HG03060 (cell line): ENCODE data around the gene ZBTB14.

Experiments used
- ATAC-seq: cut with Tn5 transposase; IDR thresholded peaks from one replicate; pipeline ENCODE4 v1.9.1; 2021; ENCODE audit warnings: low read depth, moderate number of reproducible peaks; ENCODE audit not compliant: unreplicated experiment

The ZBTB14 gene, protein sequence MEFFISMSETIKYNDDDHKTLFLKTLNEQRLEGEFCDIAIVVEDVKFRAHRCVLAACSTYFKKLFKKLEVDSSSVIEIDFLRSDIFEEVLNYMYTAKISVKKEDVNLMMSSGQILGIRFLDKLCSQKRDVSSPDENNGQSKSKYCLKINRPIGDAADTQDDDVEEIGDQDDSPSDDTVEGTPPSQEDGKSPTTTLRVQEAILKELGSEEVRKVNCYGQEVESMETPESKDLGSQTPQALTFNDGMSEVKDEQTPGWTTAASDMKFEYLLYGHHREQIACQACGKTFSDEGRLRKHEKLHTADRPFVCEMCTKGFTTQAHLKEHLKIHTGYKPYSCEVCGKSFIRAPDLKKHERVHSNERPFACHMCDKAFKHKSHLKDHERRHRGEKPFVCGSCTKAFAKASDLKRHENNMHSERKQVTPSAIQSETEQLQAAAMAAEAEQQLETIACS

DNA sequence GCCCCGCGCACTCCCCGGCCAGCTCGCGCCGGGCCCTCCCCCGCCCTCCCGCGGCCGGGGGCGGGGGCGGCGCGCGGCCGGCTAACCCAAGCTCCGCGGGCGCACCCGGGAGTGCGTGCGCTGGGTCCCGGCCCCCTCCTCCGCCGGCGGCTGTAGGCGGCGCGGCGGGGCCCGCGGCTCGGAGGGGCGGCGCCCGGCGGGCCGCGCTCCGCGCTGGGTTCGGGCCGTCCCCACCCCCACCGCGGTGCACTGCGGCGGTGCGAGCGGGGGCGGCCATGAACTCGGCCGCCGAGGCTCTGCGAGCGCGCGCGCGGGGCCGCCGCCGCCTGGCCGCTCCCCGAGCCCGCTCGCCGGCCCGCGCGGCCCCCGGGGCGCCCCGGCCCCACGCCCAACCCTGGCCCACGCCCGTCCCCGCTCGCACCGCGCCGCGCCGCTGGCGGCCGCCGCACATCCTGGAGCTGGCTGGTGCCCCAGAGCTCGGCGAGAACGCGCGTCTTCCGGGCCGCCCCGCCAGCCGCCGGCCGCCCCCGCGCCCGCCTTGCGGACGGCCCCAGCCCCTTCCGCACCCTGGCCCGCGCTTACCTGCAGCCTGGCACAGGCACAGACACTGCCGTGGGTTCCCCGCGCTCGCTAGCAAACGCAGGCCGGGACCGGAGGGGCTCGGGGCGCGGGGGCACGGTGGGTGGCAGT is at the start of gene ZBTB14:
TSS of gene ZBTB14 (minus strand) at position 496 of the 690 bp plus-strand sequence. CDS start 2,480 bp downstream, outside the sequence.
- ATAC-seq, result peak; percentile 1

DNA sequence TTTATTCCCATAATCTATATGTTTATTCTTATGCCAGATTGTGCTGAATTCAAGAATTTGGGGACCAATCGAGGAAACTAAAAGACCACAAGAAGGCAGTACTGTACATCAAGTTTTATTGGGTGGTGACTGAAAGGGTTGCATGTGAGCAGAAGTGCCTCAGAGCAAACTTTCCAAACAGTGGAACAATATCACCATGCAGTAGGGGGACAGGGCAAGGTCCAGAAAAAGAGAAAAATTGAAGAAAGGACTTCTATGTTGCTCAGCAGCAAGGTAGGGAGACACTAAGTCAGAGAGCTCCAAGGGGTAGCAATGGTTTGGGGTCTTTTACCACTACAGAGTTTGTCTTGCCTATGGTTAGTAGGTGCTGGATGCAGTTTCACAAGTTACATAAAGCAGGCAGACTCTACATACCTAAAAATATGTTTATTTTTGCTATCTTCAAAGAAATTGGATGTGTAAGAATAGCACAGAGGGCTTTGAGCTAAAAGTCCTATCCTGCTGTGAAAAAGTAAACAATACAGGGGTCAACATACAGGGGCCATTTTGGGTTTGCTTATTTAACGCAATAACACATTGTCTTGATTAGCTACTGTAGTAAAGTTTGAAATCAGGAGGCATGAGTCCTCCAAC is 43.8 kb upstream of the ZBTB14 start:
- no peak for ATAC-seq

DNA sequence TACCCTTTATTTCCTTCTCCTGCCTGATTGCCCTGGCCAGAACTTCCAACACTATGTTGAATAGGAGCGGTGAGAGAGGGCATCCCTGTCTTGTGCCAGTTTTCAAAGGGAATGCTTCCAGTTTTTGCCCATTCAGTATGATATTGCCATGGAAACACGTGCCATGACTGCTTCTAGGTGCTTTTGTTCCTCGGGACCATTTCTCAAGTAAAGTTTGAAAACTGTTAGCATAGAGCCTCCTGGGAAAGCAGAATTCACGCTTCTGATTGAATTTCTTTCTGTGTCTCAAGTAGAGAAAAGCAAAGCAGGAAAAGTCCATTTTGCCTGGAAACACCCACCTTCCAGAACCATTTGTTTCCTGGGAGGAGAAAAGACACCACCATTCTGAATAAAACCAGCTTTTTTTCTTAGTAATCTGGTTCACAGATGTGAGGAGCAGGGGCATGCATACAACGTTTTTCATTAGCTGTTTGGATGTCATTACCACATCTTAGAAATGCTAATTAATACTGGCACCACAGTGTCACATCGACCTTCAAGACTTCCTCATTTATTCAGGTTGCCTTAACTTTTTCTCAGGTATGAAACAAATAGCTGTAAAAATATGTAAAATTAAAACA is 39.0 kb upstream of the ZBTB14 start:
- ATAC-seq, result no peak

DNA sequence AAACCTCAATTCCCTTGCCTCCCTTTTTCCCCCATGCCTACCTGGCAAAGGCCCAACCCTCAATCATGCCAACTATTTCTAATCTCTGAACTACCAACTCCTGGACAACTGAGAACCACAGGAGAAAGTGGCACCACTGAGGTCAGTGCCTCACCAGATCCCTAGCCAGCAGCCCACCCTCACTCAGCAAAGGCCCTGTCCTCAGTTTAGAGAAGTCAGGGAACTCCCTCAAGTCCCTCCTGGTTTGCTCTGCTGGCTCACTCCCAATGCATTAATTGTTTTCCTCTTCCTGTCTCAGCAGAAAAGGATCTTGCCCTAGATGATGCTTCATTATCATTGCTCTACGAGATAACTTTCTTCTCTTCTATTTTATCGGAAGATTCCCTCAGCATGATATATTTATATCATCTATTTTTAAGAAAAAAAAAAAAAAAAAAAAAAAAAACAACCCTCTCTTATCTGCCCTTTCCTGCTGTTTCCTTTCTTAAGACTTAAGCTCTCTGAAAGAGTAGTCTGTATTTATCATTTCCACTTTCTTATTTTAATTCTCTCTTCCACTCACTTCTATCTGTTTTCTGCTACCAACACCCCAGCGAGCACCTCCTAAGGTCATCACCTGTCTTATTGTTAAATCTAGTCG is 22.7 kb upstream of the ZBTB14 start:
- no peak for ATAC-seq

DNA sequence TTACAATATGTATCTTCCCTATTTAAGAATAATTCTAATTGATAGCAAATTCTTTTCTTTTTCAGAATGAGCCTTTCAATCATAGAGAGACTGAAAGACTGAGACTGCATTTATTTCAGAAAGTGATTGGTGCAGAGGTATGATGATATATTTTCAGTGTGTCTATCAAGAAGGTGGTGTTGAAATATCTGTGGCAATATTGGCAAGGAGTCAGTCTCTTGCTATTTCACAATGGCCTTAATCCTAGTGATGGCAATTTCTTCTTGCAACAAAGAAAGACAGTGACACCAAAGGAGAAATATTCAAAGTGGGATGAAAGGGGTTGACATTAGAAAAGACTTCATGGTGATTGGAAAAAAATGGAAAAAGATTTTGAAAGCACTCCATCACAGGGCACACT is 21.7 kb upstream of the ZBTB14 start:
- no peak for ATAC-seq

DNA sequence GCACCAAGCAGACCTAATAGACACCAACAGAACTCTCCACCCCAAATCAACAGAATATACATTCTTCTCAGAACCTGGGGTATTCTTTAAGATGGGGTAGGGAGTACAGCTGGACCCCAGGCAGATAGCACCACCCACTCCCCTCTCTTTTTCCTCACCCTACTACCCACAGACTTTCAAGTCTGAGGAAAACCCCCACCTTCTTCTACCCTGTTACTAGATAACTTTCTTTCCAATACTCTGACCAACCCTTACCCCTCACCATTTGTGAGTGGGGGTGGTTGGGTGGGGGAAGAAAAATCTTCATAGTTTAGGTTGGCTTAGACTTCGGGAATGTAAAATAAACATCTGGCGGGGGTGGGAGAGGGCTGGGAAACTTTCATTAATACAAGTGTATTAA is 20.3 kb upstream of the ZBTB14 start:
- ATAC-seq, result no peak

DNA sequence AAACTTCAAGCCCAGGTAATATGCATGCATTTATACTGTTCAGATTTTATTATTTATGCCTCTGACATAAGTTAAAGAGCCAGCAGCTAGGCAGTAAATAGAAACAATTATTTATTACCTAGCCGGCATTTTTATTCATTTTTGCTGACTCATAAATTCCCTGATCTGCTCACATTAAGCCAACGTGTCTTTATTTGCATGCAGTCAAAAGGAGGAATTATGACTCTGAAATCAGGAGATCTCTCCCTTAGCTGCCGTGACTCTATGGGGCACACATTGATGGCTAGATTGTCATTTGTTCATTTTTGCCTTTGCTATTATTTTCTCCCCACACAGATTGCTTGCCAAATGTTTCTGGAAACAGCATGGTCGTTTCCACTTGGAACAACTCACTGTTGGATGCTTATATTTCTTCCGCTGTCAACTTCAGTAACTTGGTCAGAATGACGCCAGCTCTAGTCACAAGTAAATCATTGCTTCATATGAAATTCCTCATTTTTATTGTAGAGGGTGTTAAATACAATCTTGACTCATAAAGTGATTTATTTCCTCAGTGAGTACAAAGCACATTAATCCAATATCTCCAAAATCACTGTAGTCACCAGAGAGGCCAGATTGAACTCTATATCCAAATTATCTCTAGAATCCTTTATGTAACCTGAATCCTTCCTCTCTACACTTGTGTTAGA is 15.9 kb upstream of the ZBTB14 start:
- ATAC-seq, result no peak

DNA sequence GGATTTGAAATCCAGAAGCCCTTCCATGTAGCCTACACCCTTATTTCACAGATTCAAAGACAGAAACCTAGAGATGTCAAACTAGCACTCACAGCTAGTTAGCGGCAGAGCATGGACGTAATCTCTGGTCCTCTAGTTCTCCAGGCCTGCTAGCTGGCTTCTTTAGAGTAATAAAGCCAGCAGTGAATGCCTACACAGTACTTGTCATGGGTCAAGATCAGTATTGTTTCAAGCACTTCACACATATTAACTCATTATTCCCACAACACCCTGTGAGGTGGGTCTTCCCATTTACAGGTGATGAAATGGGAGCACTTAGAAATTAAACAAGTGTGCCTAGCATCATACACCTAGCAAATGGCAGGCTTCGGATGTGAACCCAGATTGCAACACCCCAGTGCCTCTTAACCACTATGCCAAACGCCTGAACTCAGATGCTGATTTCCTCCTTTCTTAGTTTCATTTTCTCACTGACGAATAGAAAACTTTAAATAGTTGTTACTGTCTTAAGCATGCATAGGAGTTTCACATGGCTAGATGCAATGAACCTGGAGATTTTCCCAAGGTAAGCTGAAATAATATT is 14.5 kb upstream of the ZBTB14 start:
- ATAC-seq, result peak; percentile 90

DNA sequence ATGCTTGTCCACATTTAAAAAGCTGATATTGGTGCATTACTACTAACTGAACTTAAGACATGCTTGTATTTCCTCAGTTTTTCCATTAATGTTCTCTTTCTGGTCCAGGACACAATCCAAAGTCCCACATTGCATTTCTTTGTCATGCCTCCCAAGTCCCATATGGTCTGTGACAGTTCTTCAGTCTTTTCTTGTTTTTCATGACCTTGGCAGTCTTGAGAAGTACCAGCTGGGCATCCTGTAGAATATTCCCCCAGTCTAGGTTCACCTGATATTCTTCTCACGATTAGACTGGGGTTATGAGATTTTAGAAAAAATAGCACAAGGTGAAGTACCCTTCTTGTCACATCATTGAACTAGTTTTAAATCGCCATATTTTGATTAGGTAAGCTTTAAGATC is 10.3 kb upstream of the ZBTB14 start:
- ATAC-seq, result no peak

DNA sequence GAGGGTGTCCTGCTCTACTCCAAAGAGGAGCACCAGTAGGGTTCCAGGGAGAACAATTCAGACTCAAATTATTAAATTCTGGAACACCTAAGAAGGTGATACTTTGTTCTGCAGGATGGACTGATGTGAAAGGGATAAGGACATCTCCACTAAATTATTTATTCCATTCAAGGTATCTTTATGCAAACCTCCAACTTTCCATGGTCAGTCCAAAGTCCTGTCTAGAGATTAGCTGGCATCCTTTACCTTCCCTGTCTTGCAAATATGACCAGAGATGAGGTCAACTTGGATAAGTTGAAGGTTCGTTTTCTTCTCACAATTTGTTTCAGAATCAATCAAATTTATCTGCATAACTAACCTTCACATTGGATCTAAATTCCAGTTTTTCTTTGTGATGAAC is 8.7 kb upstream of the ZBTB14 start:
- no peak for ATAC-seq

DNA sequence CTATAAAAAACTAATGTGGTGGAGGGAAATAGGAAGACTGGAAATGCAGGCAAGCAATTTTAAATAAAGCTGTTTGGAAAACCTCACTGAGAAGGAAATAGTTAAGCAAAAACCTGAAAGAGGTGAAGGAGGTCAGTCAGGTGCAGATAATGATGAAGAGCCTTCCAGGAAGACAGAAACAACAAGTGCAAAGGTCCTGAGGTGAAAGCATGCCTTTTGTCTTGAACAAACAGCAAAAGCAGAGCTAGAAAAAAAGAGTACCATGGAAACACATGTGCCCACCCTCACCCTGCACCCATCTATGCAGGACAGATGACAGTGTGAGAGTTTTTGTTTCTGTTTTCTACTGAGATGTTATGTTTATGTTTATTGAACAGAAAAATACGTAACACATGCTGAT is 8.1 kb upstream of the ZBTB14 start:
- no peak for ATAC-seq

DNA sequence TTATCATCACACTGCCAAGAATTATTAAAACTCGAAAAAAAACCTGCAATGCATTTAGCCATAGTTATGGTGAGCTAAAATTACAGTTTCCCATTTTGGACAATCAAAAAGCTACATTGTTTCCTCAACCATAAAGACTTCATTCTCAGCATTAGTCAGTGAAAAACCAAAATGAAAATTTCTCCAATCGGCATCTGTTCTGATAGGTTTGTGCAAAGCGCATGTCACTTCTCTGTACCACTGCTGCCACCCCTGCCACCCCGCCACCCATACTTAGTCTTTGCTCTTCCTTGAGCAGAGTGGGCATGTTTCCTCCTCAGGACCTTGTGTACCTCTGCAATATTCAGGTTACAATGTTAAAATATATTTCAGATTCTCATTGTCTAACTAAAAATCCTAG is 7.1 kb upstream of the ZBTB14 start:
- no peak for ATAC-seq

DNA sequence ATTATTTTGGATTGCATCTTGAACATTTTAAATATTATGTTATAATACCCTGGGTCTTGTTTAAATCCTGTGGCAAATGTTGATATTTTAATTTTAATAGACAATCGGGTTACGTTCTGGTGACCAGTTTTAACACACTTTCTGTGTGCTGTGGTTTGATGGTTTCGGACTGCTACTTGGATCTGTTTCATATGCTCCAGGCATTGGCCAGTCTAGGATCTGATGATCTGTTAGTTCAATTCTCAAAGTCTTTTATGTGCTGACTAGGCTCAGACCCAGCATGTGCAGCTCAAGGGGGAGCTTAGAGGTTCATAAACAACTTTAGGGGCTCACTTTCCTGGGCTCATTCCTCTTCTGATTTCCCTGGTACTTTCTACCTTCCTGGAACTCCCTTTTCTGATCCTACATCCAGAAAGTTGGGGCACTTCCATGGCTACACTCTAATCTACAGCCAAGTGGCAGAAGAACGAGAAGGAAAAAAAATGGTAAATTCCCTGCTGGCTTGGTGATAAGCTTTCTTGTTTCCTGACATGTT is 5.0 kb upstream of the ZBTB14 start:
- no peak for ATAC-seq

DNA sequence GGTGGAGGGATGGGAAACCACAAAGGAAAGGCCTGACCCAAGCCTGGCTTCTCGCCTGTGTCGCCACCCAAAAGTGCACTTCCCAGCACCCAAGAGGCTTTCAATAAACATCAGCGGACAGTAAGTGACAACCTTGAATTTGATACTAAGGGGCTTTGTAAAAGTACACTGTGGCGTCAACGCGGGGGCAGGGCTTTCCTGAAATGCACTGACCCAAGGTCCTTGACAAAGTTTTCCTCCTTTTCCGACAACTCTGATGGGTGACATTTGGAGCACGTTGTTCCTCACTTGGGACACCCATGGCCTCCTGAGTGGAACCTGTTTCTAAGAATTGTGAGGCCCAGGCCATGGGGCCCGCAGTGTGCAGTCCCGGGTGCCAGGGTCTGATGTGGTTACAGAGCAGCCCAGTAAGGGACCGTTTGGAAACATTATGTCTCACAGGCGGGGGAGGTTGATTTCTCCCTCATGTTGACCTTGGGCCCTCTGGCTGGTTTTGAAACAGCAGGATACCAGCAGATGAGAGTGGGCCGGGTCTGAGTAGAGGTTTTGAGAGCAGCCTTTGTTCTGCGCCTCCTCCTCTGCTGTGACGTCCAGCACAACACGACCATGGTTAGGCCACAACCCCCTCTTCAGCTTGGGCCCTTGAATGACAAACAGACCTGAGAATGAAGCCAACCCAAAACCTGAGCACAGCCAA is 2.8 kb upstream of the ZBTB14 start:
- ATAC-seq, result no peak

DNA sequence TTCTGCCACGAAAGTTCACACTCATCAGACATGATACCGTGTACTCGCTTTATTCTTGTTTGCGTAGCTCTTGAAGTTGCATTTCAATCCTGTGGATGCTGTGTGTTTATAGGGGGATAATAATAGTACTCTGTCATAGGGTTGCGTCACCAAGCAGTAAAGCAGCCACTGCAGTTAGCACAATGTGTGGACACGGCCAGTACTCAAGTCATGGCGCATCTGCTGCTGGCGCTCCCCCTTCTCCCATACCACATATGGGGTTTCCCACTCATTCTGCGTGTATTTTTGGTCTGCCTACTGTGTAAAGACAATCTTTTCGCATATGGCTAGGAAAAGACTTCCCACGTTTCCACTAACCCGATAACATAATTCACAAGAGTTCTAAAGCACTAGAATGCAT is 2.1 kb upstream of the ZBTB14 start:
- ATAC-seq, result no peak

DNA sequence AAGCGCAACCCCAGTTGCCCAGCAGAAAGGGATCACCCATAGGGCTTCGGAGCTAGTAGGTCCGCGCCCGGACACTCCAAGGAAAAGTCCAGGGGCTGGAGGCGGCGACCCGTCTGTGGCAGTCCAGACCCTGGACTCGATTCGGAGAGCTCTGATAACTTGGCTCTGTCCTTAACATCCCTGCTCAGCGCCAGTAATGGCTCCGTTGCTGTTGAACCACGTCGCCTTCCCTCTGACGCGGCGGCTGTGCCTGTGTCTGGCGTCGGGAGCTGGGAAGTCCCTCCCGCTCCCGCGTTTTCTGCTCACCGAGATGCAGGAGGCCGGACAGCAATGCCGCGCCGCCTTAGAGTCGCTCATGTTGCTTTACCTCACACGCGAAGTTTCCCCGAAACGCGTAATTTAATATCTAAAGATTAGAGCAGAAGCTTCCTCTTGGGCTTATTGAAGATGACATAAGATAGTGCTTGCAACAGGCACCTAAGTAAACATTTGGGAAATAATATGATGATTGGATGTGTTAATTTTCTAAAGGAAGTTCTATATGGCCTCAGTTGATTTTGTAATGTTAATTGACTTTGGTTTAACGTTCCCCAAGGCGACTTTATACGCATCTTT is 1.3 kb upstream of the ZBTB14 start:
- peak; percentile 11 for ATAC-seq

DNA sequence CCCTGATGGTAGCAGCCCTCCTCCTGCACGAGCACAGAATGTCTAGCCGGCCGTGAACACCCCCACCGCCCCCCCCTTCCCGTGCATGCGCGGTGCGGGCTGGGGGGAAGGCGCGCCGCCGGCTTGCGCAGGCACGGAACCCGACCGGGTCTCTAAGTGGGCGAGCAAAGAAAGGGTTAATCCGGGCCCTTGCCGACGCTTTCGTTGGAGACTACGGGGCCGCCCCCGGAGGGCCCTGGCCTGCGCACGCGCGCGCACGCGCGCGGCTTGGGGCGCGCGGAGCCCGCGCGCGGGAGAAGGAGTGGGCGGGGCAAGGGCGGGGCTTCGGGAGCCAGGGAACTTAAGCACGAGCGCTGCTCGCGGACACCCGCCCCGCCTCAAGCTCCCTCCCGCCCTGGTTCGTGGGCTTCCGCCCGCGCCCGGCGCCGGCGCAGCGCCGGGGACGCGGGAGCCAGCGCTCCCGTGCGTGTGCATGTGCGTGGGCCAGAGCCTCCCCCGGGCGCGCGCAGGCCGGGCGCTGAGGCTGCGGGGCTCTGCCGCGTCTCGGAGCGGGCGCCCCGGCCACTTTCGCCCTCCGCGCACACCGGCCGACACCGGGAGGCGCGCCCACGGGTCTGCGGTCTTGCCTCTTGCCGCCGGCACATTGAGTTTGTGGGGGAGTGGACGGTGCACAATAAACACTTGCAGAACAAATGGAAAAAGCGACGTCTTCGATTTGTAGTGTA is 617 bp upstream of the ZBTB14 start:
- ATAC-seq, result peak; percentile 52
